Measurements from ENCODE around the gene CHKB.

Gene CHKB, protein sequence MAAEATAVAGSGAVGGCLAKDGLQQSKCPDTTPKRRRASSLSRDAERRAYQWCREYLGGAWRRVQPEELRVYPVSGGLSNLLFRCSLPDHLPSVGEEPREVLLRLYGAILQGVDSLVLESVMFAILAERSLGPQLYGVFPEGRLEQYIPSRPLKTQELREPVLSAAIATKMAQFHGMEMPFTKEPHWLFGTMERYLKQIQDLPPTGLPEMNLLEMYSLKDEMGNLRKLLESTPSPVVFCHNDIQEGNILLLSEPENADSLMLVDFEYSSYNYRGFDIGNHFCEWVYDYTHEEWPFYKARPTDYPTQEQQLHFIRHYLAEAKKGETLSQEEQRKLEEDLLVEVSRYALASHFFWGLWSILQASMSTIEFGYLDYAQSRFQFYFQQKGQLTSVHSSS

DNA sequence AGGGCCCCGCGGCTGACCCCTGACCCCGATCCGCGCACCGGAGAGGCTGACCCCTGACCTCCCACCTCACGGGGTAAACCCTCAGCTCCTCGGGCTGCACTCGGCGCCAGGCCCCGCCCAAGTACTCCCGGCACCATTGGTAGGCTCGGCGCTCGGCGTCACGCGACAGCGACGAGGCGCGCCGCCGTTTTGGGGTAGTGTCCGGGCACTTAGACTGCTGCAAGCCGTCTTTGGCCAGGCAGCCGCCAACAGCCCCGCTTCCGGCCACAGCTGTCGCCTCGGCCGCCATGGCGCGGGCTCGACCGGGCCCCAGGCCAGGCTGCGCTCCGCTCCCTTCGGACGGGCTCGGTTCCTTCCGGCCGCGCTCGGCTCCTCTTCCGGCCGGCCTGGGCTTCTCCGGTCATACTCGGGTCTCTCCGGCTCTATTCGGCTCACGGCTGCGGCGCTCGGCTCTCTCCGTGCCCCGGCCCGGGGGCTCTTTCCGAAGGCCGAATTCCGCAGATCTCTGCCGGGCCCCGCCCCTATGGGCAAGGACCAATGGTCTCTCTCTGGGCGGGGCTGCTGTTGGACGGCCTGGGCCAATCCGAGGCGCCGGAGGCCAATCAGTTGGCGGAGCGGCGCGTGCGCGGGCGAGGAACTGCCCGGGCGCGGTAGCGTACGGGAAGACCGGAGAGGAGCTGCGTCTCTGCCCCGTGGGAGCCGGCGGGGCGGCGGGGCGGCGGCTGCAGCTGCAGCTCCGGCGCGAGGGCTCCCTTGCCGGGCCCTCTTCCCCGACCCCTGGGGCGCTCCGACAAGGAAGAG, at the start of gene CHKB:
CHKB (minus strand) TSS at position 357 of the 801 bp plus-strand sequence; CDS start at position 289, 68 bp downstream.
- Histone ChIP-seq H3K9ac (ENCODE audit: low read length) (peak within 1 kb of the TSS; percentile 92), H3K79me2 (ENCODE audit: insufficient read depth, low read length) (peaks cover 8% of the 10 kb centered on the region), H3K27me3 (ENCODE audit: low read length) (no peaks in the 10 kb centered on the region), H3K27ac (ENCODE audit: low read depth, low read length) (peak within 1 kb of the TSS; percentile 85), H3K4me2 (ENCODE audit: low read depth, low read length, poor library complexity, severe bottlenecking) (peak within 1 kb of the TSS; percentile 87), H4K20me1 (ENCODE audit: low read depth, low read length) (no peaks in the 10 kb centered on the region; the same call in 1 of the 2 replicates), H2AFZ (ENCODE audit: low read depth, low read length, severe bottlenecking) (peak within 1 kb of the TSS; percentile 46), H3F3A (ENCODE audit: insufficient read depth) (no peaks in the 10 kb centered on the region), H3K9me2 (replicated peaks; ENCODE audit: insufficient read depth, low read length) (no peaks in the 10 kb centered on the region), H3K4me3 (ENCODE audit: insufficient read depth, low read length, poor library complexity, severe bottlenecking) (peak within 1 kb of the TSS; percentile 72), H3K36me3 (ENCODE audit: low read length) (no peaks in the 10 kb centered on the region), H3K9me3 (ENCODE audit: insufficient read depth, low read length) (no peaks in the 10 kb centered on the region)
- TF ChIP-seq, protein P1, sequence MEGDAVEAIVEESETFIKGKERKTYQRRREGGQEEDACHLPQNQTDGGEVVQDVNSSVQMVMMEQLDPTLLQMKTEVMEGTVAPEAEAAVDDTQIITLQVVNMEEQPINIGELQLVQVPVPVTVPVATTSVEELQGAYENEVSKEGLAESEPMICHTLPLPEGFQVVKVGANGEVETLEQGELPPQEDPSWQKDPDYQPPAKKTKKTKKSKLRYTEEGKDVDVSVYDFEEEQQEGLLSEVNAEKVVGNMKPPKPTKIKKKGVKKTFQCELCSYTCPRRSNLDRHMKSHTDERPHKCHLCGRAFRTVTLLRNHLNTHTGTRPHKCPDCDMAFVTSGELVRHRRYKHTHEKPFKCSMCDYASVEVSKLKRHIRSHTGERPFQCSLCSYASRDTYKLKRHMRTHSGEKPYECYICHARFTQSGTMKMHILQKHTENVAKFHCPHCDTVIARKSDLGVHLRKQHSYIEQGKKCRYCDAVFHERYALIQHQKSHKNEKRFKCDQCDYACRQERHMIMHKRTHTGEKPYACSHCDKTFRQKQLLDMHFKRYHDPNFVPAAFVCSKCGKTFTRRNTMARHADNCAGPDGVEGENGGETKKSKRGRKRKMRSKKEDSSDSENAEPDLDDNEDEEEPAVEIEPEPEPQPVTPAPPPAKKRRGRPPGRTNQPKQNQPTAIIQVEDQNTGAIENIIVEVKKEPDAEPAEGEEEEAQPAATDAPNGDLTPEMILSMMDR (IDR thresholded peaks at IDR 0.05; ENCODE audit: insufficient read depth, low read length, poor library complexity, severe bottlenecking) = no peak
- no peak for TF ChIP-seq EZH2phosphoT487 (conservative IDR thresholded peaks at IDR 0.05; ENCODE audit: low read length)

DNA sequence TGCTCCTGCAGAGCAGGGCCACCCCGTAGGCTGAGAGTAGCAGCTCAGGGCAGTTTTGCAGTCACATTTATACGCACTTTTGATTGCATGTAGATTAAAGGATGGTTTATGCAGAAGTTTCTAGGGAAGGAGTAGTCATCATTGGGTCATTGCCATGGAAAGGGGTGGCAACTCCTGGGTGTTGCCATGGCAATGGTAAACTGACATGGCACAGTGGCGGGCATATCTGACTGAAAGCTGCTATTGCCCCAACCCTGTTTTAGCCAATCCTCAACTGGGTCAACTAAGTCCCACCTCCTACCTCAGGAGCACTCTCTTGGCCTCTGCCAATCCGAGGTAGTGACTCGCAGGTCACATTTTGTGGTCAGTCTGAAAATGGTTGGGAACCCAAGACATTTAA, 47.7 kb upstream of the CHKB start:
- Histone ChIP-seq H4K20me1 (ENCODE audit: low read depth, low read length) (no peaks in the 10 kb centered on the region), H3K27me3 (ENCODE audit: low read length) (no peaks in the 10 kb centered on the region), H3K27ac (ENCODE audit: low read depth, low read length) (no peak overlapping the region), H2AFZ (ENCODE audit: low read depth, low read length, severe bottlenecking) (no peak overlapping the region), H3K36me3 (ENCODE audit: low read length) (no peaks in the 10 kb centered on the region), H3K4me3 (ENCODE audit: insufficient read depth, low read length, poor library complexity, severe bottlenecking) (no peak overlapping the region), H3K4me2 (ENCODE audit: low read depth, low read length, poor library complexity, severe bottlenecking) (no peak overlapping the region), H3K9me3 (ENCODE audit: insufficient read depth, low read length) (no peaks in the 10 kb centered on the region), H3F3A (ENCODE audit: insufficient read depth) (no peaks in the 10 kb centered on the region), H3K9me2 (replicated peaks; ENCODE audit: insufficient read depth, low read length) (no peaks in the 10 kb centered on the region), H3K9ac (ENCODE audit: low read length) (no peak overlapping the region), H3K79me2 (ENCODE audit: insufficient read depth, low read length) (no peaks in the 10 kb centered on the region; the same call in 1 of the 2 replicates)
- TF ChIP-seq, protein P1 (IDR thresholded peaks at IDR 0.05; ENCODE audit: insufficient read depth, low read length, poor library complexity, severe bottlenecking) = no peak
- TF ChIP-seq EZH2phosphoT487 (conservative IDR thresholded peaks at IDR 0.05; ENCODE audit: low read length) = no peak

DNA sequence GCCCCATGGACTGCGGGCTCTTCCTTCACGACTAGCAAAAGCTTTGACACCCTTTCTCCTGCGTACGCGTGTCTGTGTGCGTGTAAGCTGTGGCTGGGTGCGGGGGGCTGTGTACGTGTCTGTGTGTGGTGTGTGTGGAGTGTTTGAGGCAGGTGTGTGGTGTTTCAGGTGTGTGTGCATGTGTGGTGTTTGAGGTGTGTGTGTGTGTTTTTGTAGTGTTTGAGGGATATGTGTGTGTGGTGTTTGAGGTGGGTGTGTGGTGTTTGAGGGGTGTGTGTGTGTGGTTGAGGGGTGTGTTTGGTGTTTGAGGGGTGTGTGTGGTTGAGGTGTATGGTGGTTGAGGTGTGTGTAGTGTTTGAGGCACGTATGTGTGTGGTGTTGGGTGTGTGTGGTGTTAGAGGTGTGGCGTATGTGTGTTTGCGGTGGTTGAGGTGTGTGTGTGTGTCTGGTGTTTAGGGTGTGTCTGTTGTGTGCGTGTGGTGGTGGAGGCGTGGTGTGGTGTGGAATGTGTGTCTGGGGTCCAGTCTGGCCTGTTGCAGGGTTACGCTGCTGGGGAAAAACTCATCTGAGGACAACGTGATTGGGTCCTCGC, 46.0 kb upstream of the CHKB start:
- H3K4me2 ChIP-seq (ENCODE audit: low read depth, low read length, poor library complexity, severe bottlenecking) = peak overlapping the region; percentile 89
- no peaks in the 10 kb centered on the region for H3K27me3 ChIP-seq (ENCODE audit: low read length)
- no peaks in the 10 kb centered on the region for H3K36me3 ChIP-seq (ENCODE audit: low read length)
- no peaks in the 10 kb centered on the region for H3K9me3 ChIP-seq (ENCODE audit: insufficient read depth, low read length)
- no peaks in the 10 kb centered on the region for H3F3A ChIP-seq (ENCODE audit: insufficient read depth)
- peak overlapping the region; percentile 85 for H3K9ac ChIP-seq (ENCODE audit: low read length)
- H3K79me2 ChIP-seq (ENCODE audit: insufficient read depth, low read length) = no peaks in the 10 kb centered on the region; the same call in 1 of the 2 replicates
- peak overlapping the region; percentile 77 for H3K4me3 ChIP-seq (ENCODE audit: insufficient read depth, low read length, poor library complexity, severe bottlenecking)
- H3K9me2 ChIP-seq (replicated peaks; ENCODE audit: insufficient read depth, low read length) = no peaks in the 10 kb centered on the region
- peak overlapping the region; percentile 78 for H2AFZ ChIP-seq (ENCODE audit: low read depth, low read length, severe bottlenecking)
- no peaks in the 10 kb centered on the region for H4K20me1 ChIP-seq (ENCODE audit: low read depth, low read length)
- H3K27ac ChIP-seq (ENCODE audit: low read depth, low read length) = no peak overlapping the region
- TF ChIP-seq EZH2phosphoT487 (conservative IDR thresholded peaks at IDR 0.05; ENCODE audit: low read length) = no peak
- TF ChIP-seq, protein P1 (IDR thresholded peaks at IDR 0.05; ENCODE audit: insufficient read depth, low read length, poor library complexity, severe bottlenecking) = no peak

Measured in SU-DHL-6 (cell line).